HG03196 (cell line): ENCODE data around the gene C2CD4A.
"Not testable (repeated sequence)": the region's sequence is repeated elsewhere in the genome, so short reads cannot be mapped to it uniquely, and the experiment has no call there.

Source experiments
- ATAC-seq: cut with Tn5 transposase; IDR thresholded peaks from one replicate; pipeline ENCODE4 v1.9.1; 2021; ENCODE audit not compliant: unreplicated experiment

C2CD4A gene, protein sequence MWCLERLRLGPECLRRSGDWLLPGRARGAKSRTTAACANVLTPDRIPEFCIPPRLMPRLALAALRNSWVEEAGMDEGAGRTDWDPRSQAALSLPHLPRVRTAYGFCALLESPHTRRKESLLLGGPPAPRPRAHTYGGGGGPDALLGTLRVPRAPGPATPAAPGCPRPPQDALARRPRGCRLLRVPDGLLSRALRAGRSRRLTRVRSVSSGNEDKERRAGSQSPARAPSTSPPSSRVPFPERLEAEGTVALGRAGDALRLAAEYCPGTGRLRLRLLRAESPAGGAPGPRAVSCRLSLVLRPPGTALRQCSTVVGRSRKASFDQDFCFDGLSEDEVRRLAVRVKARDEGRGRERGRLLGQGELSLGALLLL

DNA sequence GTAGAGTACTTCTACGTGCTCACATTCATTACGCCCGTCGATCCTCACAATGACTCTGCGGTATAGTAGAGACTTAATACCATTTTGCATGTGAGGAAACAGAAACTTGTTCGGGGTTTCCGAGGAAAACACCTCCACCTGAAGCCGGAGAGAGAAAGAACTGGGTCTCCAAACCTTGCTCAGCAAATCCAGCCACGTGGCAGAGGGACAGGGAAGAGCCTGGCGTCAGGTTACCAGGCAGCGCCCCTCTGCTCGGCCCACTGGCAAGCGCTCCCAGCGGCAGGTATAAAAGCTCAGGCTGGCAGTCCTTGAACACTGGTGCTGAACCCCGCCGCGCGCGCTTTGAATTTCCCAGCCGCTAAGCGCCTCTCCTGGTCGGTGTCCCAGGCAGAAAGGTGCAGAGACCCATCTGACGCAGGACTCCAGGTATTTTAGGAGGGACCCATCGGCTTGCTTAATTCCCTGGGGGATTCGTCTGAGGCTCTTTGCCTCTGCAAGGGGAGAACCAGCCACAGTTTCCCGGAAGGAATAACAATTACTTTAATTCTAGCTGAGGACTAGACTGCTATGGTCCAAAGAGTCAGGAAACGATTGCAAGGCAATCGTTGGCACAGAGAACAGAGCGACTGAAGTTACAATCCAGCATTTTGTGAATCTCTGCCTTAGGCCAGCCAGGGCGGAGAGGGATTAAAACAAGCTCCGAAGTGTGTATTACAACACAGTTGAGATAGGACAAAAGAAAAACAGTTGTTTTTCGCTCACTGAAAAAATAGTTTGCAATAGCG, at the start of gene C2CD4A:
Gene C2CD4A (plus strand): TSS at position 315 of the 785 bp plus-strand sequence. CDS start 637 bp downstream, outside the sequence.
- no peak for ATAC-seq

DNA sequence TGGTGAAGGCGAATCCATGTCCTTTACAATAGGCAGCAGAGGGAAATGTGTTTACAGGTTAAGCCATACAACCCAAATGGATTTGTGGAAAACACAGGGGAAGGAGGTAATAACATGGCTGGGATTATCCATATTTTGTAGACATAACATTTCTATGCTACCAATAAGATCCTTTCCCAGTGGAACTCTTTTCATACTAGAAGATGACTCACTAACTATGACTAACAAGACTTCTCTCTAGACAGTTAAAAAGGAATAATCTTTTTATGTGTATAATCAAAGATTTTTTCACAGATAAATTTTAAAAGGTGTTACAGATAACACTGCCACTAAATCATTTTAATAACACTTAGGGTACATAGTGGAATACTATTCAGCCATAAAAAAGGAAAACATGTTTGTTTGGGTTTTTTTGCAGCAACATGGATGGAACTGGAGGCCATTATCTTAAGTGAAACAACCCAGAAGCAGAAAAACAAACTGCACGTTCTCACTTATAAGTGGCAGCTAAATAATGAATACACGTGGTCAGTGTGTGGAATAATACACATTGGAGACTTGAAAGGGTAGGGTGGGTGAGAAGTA, 46.1 kb upstream of the C2CD4A start:
- no peak for ATAC-seq

DNA sequence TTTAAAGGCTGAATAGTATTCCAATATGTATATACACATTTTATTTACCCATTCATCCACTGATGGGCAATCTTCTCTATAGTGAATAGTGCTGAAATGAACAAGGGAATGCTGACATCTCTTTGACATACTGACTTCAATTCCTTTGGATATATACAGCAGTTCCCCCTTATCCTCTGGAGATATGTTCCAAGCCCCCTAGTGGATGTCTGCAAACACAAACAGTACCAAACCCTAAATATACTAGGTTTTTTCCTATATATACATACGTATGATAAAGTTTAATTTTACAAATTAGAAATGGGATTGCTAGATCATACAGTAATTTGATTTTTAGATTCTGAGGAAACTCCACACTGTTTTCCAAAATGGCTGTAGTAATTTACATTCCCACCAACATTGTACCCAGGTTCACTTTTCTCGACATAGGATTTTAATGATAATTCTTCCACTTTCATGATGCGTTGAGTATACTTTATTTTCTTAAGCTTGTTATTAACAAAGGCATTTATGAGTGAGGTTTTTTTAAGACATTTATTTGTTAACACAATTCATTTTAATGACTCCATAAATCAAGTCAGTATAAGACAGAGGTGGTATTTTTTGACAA, 44.7 kb upstream of the C2CD4A start:
- no peak for ATAC-seq

GRCh38 chr15:62026487-62027262, 40.1 kb upstream of the C2CD4A start:
- ATAC-seq = no peak

- no peak for ATAC-seq
These were observed 39.6 kb upstream of the C2CD4A start for GRCh38 chr15:62027263-62027565.

DNA sequence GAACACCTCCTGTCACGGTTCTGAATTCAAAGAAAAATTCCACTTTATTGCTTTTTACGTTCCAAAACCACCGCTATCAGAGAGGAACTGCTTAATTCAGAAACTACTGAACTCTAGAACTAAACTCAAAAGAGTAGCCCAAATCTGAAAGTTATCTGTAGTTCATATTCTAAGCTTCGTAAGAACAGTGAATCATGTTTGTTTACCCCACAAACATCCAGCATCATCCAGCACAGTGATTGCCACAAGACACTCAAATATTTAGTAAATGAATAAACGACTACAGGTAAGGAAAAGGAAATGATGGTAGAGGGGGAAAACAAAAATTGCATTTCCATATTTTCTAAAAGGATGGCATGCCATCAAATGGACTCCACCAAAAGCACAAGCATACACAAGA, 38.9 kb upstream of the C2CD4A start:
- ATAC-seq = no peak

DNA sequence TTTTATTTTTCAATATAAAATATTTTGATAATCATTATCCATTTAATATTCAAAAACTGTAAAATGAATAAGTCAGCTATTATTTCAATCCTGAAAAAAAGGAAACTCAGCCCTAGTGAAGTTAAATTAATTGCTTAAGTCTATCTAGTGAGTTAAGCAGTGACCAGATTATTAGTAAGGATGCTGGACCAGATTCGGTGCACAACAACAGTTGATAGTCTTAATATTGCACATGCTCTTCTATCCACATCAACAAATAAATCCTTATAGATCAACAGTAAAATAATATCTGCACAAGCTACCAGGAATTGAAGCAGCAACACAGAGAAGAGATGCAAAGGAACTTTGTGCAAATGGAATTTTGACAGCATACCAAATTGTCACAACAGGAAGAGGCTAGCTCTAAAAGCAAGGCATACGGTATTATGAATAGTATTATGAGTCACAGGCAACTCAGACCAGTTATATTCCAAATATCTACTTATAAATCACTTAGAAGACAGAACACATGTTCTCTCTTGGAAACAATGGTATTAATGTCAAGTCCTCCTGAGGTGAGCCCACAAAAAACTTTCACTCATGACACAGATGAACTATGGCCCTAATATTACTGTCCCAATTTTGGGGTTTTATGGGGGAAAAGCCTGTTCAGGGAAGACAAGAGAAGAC, 31.4 kb upstream of the C2CD4A start:
- no peak for ATAC-seq

GRCh38 chr15:62046078-62046743, 20.6 kb upstream of the C2CD4A start:
- peak; percentile 84 for ATAC-seq

- ATAC-seq = no peak
These were observed 19.4 kb upstream of the C2CD4A start for GRCh38 chr15:62047282-62047827.

- ATAC-seq = not testable (repeated sequence)
These were observed 18.5 kb upstream of the C2CD4A start for GRCh38 chr15:62048254-62048653.

GRCh38 chr15:62050115-62050514, 16.7 kb upstream of the C2CD4A start:
- no peak for ATAC-seq

DNA sequence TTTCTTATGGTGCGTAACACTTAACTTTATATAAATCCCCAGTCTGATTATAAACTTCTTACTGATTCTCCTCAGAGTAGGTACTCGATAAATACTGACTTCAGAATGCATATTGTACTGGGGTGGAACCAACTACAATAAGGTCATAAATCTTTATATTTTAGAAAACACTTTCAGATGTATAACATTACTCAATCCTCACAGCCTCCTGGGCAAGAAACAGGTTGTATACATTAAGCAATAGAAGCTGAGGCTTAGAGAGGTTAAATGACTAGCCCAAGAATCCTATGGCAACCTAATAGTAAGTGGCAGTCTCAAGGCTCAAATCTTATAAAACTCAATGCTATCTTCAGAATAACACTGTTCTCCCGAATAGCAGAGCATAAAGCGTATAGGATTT, 15.6 kb upstream of the C2CD4A start:
- ATAC-seq = no peak

DNA sequence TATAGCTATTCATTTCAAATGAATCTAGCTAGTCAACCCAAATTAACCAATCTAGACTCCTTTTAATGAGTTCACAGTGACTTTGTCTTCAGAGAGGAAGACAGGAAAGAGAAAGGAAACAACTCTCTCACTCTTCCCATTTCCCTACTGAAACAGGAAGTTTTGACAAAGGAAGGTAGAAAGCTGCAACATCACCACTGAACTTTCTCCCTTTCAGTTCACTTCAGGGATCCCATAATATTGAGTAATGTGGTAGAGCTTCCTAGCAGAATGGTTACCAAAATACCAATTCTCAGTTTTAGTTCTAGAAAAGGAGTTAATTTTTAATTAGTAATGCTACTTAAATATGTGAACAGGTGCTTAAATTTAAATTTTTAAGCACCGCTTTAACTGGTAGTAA, 14.1 kb upstream of the C2CD4A start:
- no peak for ATAC-seq

DNA sequence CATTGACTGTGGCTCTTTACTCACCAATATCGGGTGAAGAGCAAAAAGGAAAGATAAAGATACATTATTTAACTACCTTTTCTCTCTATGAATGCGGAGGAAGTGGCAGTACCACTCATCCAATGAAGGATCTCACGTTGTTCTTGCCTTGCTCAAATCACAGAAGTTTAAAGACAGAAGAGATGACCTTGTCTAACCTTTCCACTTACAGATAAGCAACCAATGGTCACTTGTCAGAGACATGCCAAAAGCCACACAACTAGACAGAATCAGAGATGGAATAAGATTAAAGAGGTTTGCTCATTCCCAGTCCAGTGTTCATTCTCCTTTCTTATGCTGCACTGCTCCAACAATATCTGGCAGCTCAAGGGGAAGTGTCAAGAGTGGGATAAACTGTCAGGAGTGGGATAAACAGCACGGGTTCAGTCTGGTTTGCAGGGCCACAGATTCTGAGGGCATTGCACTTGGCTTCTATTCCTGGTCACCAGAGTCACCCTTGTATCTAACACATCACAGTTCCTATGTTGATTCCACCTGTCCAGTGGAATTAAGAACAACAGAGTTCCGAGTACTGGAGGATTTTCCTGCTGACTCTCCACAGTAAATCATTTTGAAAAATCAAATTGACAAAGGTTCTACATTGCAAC, 13.2 kb upstream of the C2CD4A start:
- no peak for ATAC-seq

DNA sequence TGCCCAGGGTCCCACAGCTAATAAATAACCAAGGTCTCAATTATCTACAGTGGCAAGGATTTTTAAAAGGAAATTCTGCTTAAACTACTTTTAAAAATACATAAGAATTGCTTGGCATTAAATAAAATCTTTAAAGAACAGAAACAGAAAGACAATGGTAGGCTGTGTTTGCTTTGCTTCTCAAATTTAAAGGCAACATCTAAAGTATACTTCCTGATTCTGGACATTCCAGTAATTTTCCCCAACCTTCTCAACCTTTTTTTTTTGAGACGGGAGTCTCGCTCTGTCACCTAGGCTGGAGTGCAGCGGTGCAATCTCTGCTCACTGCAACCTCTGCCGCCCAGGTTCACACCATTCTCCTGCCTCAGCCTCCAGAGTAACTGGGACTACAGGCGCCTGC, 11.8 kb upstream of the C2CD4A start:
- ATAC-seq = no peak

DNA sequence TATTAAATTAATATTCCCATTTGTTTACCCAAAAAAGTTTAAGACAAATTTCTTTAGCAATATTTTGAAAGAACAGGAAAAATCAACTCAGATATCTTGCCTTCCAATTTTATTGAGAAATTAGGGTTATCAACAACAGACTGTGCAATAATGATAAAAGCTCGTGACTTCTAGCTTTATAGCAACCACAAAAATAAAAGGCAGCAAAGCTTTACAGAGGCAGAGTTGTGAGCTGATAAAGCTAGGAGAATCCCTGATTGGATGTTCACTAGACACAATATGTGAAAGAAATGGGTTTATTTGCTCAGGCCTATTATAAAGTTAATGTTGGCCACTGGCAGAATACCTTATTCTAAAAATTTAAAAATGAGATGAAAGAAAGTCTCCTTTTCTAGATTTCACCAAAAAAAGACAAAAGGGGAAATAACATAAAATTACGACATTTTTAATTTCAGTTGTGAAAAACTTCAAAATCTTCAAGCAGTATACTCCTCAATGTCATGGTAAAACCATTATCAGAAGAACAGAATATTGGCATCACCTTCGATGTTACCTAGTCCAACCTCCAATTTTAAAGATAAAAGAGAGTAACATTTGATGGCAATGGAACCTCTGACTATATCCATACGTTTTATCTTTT, 9.3 kb upstream of the C2CD4A start:
- no peak for ATAC-seq

DNA sequence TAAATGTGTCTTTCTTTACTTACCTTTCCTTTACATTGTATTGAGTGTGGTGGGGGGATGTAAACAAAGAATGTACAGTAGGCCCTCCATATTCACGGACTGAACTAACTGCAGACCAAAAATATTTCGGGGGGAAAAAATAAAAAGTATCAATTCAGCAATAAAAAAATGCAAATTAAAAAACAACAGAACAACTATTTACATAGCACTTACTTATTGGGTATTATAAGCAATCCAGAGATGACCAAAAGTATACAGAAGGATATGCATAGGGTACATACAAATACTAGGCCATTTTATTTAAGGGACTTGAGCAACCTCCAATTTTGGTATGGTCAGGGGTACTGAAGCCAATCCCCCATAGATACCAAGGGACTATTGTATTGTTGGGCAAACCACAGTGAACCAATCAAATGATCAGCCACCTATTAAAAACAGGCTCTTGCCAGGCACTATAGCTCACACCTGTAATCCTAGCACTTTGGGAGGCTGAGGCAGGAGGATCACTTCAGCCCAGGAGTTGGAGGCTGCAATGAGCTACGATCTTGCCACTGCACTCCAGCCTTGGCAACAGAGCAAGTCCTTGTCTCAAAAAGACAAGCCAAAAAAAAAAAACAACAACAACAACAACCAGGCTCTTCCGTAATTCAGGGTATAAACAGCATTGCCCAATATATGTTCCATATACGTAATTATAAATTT, 8.3 kb upstream of the C2CD4A start:
- no peak for ATAC-seq
